H1 (cell line): ENCODE data around the gene R3HCC1L. TPM values are rescaled to one million over a fixed set of nuclear protein-coding genes. Genes with fewer than 3 reads are reported as not detected.

Source experiments
- CTCF ChIA-PET: fragments of 300-600 bp; sonication (Branson Sonifier 250); formaldehyde crosslinking; loops from one replicate; lab custom pipeline; 2021; ENCODE audit not compliant: partially characterized antibody; lab: Charles Lee
- POLR2A ChIA-PET: fragments of 300-600 bp; sonication (Branson Sonifier 250); formaldehyde crosslinking; loops from one replicate; lab custom pipeline; 2021; ENCODE audit warnings: inconsistent platforms; ENCODE audit not compliant: partially characterized antibody; lab: Charles Lee
- DNase-seq, 2 experiments: peaks; one replicate each; pipeline versions ENCODE4 v3.0.0 to v3.0.0-alpha.2; 2010 to 2022; ENCODE audit warnings: low spot score in 2 of 2, low read depth in 1 of 2, mixed read lengths in 1 of 2
- FAIRE-seq: peaks from 2 replicates; lab custom pipeline; 2011; peaks lifted over from hg19 to GRCh38; lab: Jason Lieb, UNC
- H2AFZ ChIP-seq: 2 replicates; pipeline ENCODE4 v1.8.1; 2012; ENCODE audit warnings: low read length, inconsistent platforms
- H2AK5ac ChIP-seq: 2 replicates; pipeline ENCODE4 v1.6.1; 2013; ENCODE audit warnings: low read depth, low read length
- H2BK120ac ChIP-seq: replicated peaks from 2 replicates; pipeline ENCODE3; 2013; ENCODE audit warnings: low read depth, low read length, inconsistent platforms
- H2BK12ac ChIP-seq: 2 replicates; pipeline ENCODE4 v1.6.1; 2013; ENCODE audit warnings: low read depth, low read length
- H2BK15ac ChIP-seq: 2 replicates; pipeline ENCODE4 v1.6.1; 2013; ENCODE audit warnings: low read length
- H2BK20ac ChIP-seq: 2 replicates; pipeline ENCODE4 v1.6.1; 2013; ENCODE audit warnings: low read length
- H2BK5ac ChIP-seq: 2 replicates; pipeline ENCODE4 v1.6.1; 2013; ENCODE audit warnings: low read depth, low read length
- H3K14ac ChIP-seq: 2 replicates; pipeline ENCODE4 v1.6.1; 2013; ENCODE audit warnings: inconsistent platforms; ENCODE audit not compliant: insufficient read length
- H3K18ac ChIP-seq: 2 replicates; pipeline ENCODE4 v1.6.1; 2013; ENCODE audit warnings: low read length; ENCODE audit errors: extremely low read depth
- H3K23ac ChIP-seq: 2 replicates; pipeline ENCODE4 v1.6.1; 2013; ENCODE audit warnings: inconsistent platforms; ENCODE audit not compliant: insufficient read length
- H3K23me2 ChIP-seq: 2 replicates; pipeline ENCODE4 v1.6.1; 2013; ENCODE audit warnings: low read depth, low read length
- H3K27ac ChIP-seq: 2 replicates; pipeline ENCODE4 v1.6.1; 2011; ENCODE audit warnings: low read depth, low read length, inconsistent platforms
- H3K27me3 ChIP-seq, 4 experiments: replicated peaks in 1 of 4; 1 replicate in 1 of 4; 2 replicates in 3 of 4; pipeline versions ENCODE4 v1.6.1 to v1.8.1; 2011 to 2013; ENCODE audit warnings: low read length in 3 of 4, mild to moderate bottlenecking in 3 of 4, inconsistent platforms in 2 of 4, mixed read lengths in 2 of 4, moderate library complexity in 1 of 4; ENCODE audit not compliant: control insufficient read depth in 3 of 4, insufficient read depth in 3 of 4; ENCODE audit errors: extremely low read depth in 1 of 4
- H3K36me3 ChIP-seq, 4 experiments: 2 replicates each; pipeline versions ENCODE4 v1.6.1 to v1.8.1; 2011 to 2013; ENCODE audit warnings: mild to moderate bottlenecking in 4 of 4, low read length in 3 of 4, moderate library complexity in 2 of 4, control low read depth in 1 of 4, inconsistent platforms in 1 of 4; ENCODE audit not compliant: insufficient read depth in 4 of 4, control insufficient read depth in 2 of 4
- H3K4ac ChIP-seq: replicated peaks from 2 replicates; pipeline ENCODE3; 2013; ENCODE audit warnings: low read length, low read depth, mixed read lengths, inconsistent platforms; ENCODE audit not compliant: insufficient read length
- H3K4me1 ChIP-seq, 4 experiments: replicated peaks in 1 of 4; 1 replicate in 1 of 4; 2 replicates in 3 of 4; pipeline versions ENCODE4 v1.6.1 to v1.8.1; 2011 to 2013; ENCODE audit warnings: low read length in 3 of 4, inconsistent platforms in 2 of 4, mixed read lengths in 1 of 4; ENCODE audit not compliant: insufficient read depth in 4 of 4, control insufficient read depth in 3 of 4
- H3K4me2 ChIP-seq, 2 experiments: 2 replicates each; pipeline versions ENCODE4 v1.6.1 to v1.8.1; 2011 to 2013; ENCODE audit warnings: low read depth in 2 of 2, low read length in 2 of 2, control low read depth in 1 of 2, inconsistent platforms in 1 of 2, mild to moderate bottlenecking in 1 of 2; ENCODE audit not compliant: insufficient read depth in 1 of 2
- H3K4me3 ChIP-seq, 4 experiments: fragments of 200-600, 300-600 bp in 1 of 4; sonication (generic), shearing (Covaris generic), sonication (Bioruptor Twin) in 1 of 4; 2 replicates each; pipeline versions ENCODE4 v1.5.1 to v1.8.1; 2011 to 2016; ENCODE audit warnings: low read length in 4 of 4, low read depth in 3 of 4, control low read depth in 2 of 4, inconsistent platforms in 2 of 4, mild to moderate bottlenecking in 2 of 4, mixed read lengths in 1 of 4, moderate library complexity in 1 of 4; ENCODE audit not compliant: insufficient read depth in 2 of 4; ENCODE audit errors: extremely low read depth in 1 of 4
- H3K56ac ChIP-seq: replicated peaks from 2 replicates; pipeline ENCODE3; 2013; ENCODE audit warnings: low read depth, mild to moderate bottlenecking, mixed read lengths, low read length, inconsistent platforms; ENCODE audit not compliant: insufficient read length
- H3K79me1 ChIP-seq: 2 replicates; pipeline ENCODE4 v1.6.1; 2013; ENCODE audit warnings: low read depth, low read length, control low read depth
- H3K79me2 ChIP-seq, 2 experiments: 2 replicates each; pipeline versions ENCODE4 v1.6.1 to v1.8.1; 2012 to 2013; ENCODE audit warnings: low read length in 2 of 2, mild to moderate bottlenecking in 2 of 2, inconsistent platforms in 1 of 2; ENCODE audit not compliant: insufficient read depth in 2 of 2, control insufficient read depth in 1 of 2
- H3K9ac ChIP-seq, 4 experiments: replicated peaks in 1 of 4; 1 replicate in 1 of 4; 2 replicates in 3 of 4; pipeline versions ENCODE4 v1.6.1 to v1.8.1; 2011 to 2013; ENCODE audit warnings: low read depth in 3 of 4, low read length in 3 of 4, control low read depth in 2 of 4, mild to moderate bottlenecking in 2 of 4, moderate library complexity in 2 of 4, inconsistent platforms in 1 of 4; ENCODE audit errors: extremely low read depth in 1 of 4
- H3K9me3 ChIP-seq, 2 experiments: 2 replicates each; pipeline versions ENCODE4 v1.6.1 to v1.8.1; 2012 to 2013; ENCODE audit warnings: mild to moderate bottlenecking in 2 of 2, moderate library complexity in 2 of 2, control low read depth in 1 of 2, inconsistent platforms in 1 of 2, low read depth in 1 of 2, low read length in 1 of 2, mixed read lengths in 1 of 2; ENCODE audit not compliant: insufficient read depth in 2 of 2
- H4K20me1 ChIP-seq, 2 experiments: replicated peaks in 1 of 2; 2 replicates each; pipeline versions ENCODE3 to v1.8.1; 2011 to 2013; ENCODE audit warnings: inconsistent platforms in 2 of 2, low read length in 2 of 2, mild to moderate bottlenecking in 1 of 2; ENCODE audit not compliant: insufficient read depth in 2 of 2, control insufficient read depth in 1 of 2
- H4K5ac ChIP-seq: 2 replicates; pipeline ENCODE4 v1.6.1; 2013; ENCODE audit warnings: low read length, low read depth, mixed read lengths, inconsistent platforms; ENCODE audit not compliant: insufficient read length
- H4K8ac ChIP-seq: 2 replicates; pipeline ENCODE4 v1.8.0; 2013; ENCODE audit warnings: mild to moderate bottlenecking, moderate library complexity, low read length, inconsistent platforms; ENCODE audit not compliant: insufficient read depth; ENCODE audit errors: extremely low read depth
- H4K91ac ChIP-seq: replicated peaks from 2 replicates; pipeline ENCODE3; 2013; ENCODE audit warnings: low read length, mixed read lengths, inconsistent platforms; ENCODE audit not compliant: insufficient read length
- whole genome bisulfite sequencing, 2 experiments: shearing (Covaris generic) in 1 of 2; methylation state at CpG; one replicate each; pipeline versions ENCODE4 v1.1.6 to v1.1.7; 2013 to 2015; ENCODE audit warnings: low lambda C conversion rate in 2 of 2, mixed read lengths in 2 of 2, inconsistent platforms in 1 of 2, low coverage in 1 of 2, missing lambda C conversion rate in 1 of 2; ENCODE audit not compliant: insufficient replicate concordance in 2 of 2, insufficient coverage in 1 of 2, insufficient read length in 1 of 2; ENCODE audit errors: extremely low coverage in 1 of 2, missing lambda C conversion rate in 1 of 2; 5-methylcytosine and 5-hydroxymethylcytosine counted together
- polyA plus RNA-seq, 7 experiments: library from polyadenylated mRNA; depleted of rRNA in 3 of 7; stranded (reverse) in 5 of 7; unstranded in 2 of 7; fragments of >200 nt in 5 of 7; fragments of 200-250 nt in 2 of 7; gene quantifications; 1 replicate in 5 of 7; 2 replicates in 1 of 7; 4 replicates in 1 of 7; pipeline versions ENCODE4 v1.2.1 to v1.2.3, GENCODE V29; 2011 to 2013; ENCODE audit warnings: missing spikeins in 2 of 7, mixed read lengths in 2 of 7
- total RNA-seq: library from RNA; stranded (reverse); fragmentation: NEBNext Ultra II Directional; extraction: Animal tissue kit (Norgen Biotek cat#: 25700); gene quantifications from 2 replicates; pipeline ENCODE4 v1.2.1, GENCODE V29; 2021

Gene R3HCC1L
- total and polyA plus RNA-seq, 2 of the 8 experiments (the other 6 are each of a cell fraction or from before 2014, with no cell fraction given), result 6.9 to 13.9 TPM

- H3K14ac ChIP-seq, result no peak overlapping the region
- no peak overlapping the region for H4K8ac ChIP-seq
- no peak overlapping the region for H3K27ac ChIP-seq
- H2BK12ac ChIP-seq, result no peak overlapping the region
- no peak overlapping the region for H4K91ac ChIP-seq
- peaks cover 0 to 4% (median 1%) of the 10 kb centered on the region in 4 experiments; a peak in 3 of 8 replicates for H3K36me3 ChIP-seq
- H3K23ac ChIP-seq, result no peak overlapping the region
- H3K27me3 ChIP-seq, result no peaks in the 10 kb centered on the region
- peaks cover 3% of the 10 kb centered on the region for H3K79me1 ChIP-seq
- FAIRE-seq, result no peak
- no peak overlapping the region for H2BK20ac ChIP-seq
- peaks cover 6 to 46% of the 10 kb centered on the region in 2 experiments; a peak in 3 of 4 replicates for H3K79me2 ChIP-seq
- no peak overlapping the region for H3K4me2 ChIP-seq
- no peak overlapping the region for H3K4me3 ChIP-seq
- 92% methylated on average over 3 of the region's 3 CpGs; no CpG with 5 or more reads in 1 of the 2 experiments for WGBS, 2 experiments
- POLR2A ChIA-PET, result no interaction called here
- H3K9me3 ChIP-seq, result peaks cover 11 to 19% of the 10 kb centered on the region in 2 experiments; a peak in 3 of 4 replicates
- no peak overlapping the region for H2AFZ ChIP-seq
- H2BK120ac ChIP-seq, result no peak overlapping the region
- H3K56ac ChIP-seq, result no peak overlapping the region
- no peak overlapping the region for H2BK15ac ChIP-seq
- no peaks in the 10 kb centered on the region for H3K23me2 ChIP-seq
- CTCF ChIA-PET, result interaction anchor here (0.7 kb wide), 1 partner anchor 16 kb away, joined by 3 read pairs; no protein-coding TSS in a partner anchor
- no peak overlapping the region for H3K4ac ChIP-seq
- DNase-seq, result no peak
- H4K20me1 ChIP-seq, result peaks cover 0 to 4% of the 10 kb centered on the region in 2 experiments
- no peak overlapping the region for H4K5ac ChIP-seq
- no peak overlapping the region for H2AK5ac ChIP-seq
- no peaks in the 10 kb centered on the region for H3K4me1 ChIP-seq
- H3K18ac ChIP-seq, result no peak overlapping the region
- H3K9ac ChIP-seq, result no peak overlapping the region
- H2BK5ac ChIP-seq, result no peak overlapping the region
Observed at GRCh38 chr10:98154076-98154475, 19.6 kb downstream of the R3HCC1L start.
